Nephron progenitor cell (in vitro differentiated cells): ENCODE data around the gene SLC25A17.

ENCODE experiments used
- DNase-seq: peaks from one replicate; pipeline ENCODE4 v3.0.0; 2021
- H3K27ac Mint-ChIP-seq: 2 replicates; pipeline ENCODE4 v1.8.0; 2021; ENCODE audit warnings: mild to moderate bottlenecking, moderate library complexity, mixed read lengths
- H3K27me3 Mint-ChIP-seq: 2 replicates; pipeline ENCODE4 v1.8.0; 2021; ENCODE audit warnings: mild to moderate bottlenecking, low read depth, mixed read lengths; ENCODE audit not compliant: poor library complexity
- H3K36me3 Mint-ChIP-seq: 2 replicates; pipeline ENCODE4 v1.8.0; 2021; ENCODE audit warnings: low read depth, mixed read lengths
- H3K4me1 Mint-ChIP-seq: 2 replicates; pipeline ENCODE4 v1.8.0; 2021; ENCODE audit warnings: mixed read lengths
- H3K4me3 Mint-ChIP-seq: 2 replicates; pipeline ENCODE4 v1.8.0; 2021; ENCODE audit warnings: mild to moderate bottlenecking, moderate library complexity, mixed read lengths
- H3K9me3 Mint-ChIP-seq: 2 replicates; pipeline ENCODE4 v1.8.0; 2021; ENCODE audit warnings: mild to moderate bottlenecking, moderate library complexity, mixed read lengths
- CTCF ChIP-seq: fragments of 200-600 bp; sonication (generic); IDR thresholded peaks from 2 replicates; pipeline ENCODE4 v1.5.0; 2021; ENCODE audit warnings: antibody characterized with exemption

Gene SLC25A17

GRCh38 chr22:40823426-40823825 is 4.3 kb upstream of the SLC25A17 start:
- DNase-seq: no peak
- Mint-ChIP-seq H3K4me3 (no peak overlapping the region), H3K27ac (no peak overlapping the region), H3K4me1 (peaks cover 16% of the 10 kb centered on the region), H3K9me3 (no peaks in the 10 kb centered on the region), H3K27me3 (no peaks in the 10 kb centered on the region), H3K36me3 (peaks cover 38% of the 10 kb centered on the region)
- no peak for TF ChIP-seq CTCF

- Mint-ChIP-seq H3K9me3 (no peaks in the 10 kb centered on the region), H3K4me3 (peak overlapping the region; percentile 81), H3K36me3 (peaks cover 31% of the 10 kb centered on the region), H3K27me3 (no peaks in the 10 kb centered on the region), H3K4me1 (peaks cover 33% of the 10 kb centered on the region), H3K27ac (no peak overlapping the region)
- no peak for TF ChIP-seq CTCF
- DNase-seq: no peak
Observed at GRCh38 chr22:40819599-40820140, 524 bp upstream of the SLC25A17 start.

- H3K36me3 Mint-ChIP-seq: peaks cover 34% of the 10 kb centered on the region
- H3K9me3 Mint-ChIP-seq: no peaks in the 10 kb centered on the region
- H3K27ac Mint-ChIP-seq: peak overlapping the region; percentile 98
- peak overlapping the region; percentile 98 for H3K4me3 Mint-ChIP-seq
- no peaks in the 10 kb centered on the region for H3K27me3 Mint-ChIP-seq
- H3K4me1 Mint-ChIP-seq: peaks cover 39% of the 10 kb centered on the region
- no peak for TF ChIP-seq CTCF
- no peak for DNase-seq
Observed at GRCh38 chr22:40818192-40818746, 877 bp downstream of the SLC25A17 start.

GRCh38 chr22:40817737-40818136 is 1.4 kb downstream of the SLC25A17 start:
- H3K9me3 Mint-ChIP-seq: no peaks in the 10 kb centered on the region
- H3K27ac Mint-ChIP-seq: no peak overlapping the region

GRCh38 chr22:40813912-40814315 is 5.2 kb downstream of the SLC25A17 start:
- no peak for DNase-seq

More at GRCh38 chr22:40817737-40818136, 1.4 kb downstream of the SLC25A17 start:
- peaks cover 39% of the 10 kb centered on the region for H3K4me1 Mint-ChIP-seq
- TF ChIP-seq CTCF: no peak
- no peaks in the 10 kb centered on the region for H3K27me3 Mint-ChIP-seq
- H3K4me3 Mint-ChIP-seq: peak overlapping the region; percentile 98
- H3K36me3 Mint-ChIP-seq: peaks cover 29% of the 10 kb centered on the region
- no peak for DNase-seq

More at GRCh38 chr22:40813912-40814315, 5.2 kb downstream of the SLC25A17 start:
- H3K27ac Mint-ChIP-seq: no peak overlapping the region
- H3K36me3 Mint-ChIP-seq: peaks cover 29% of the 10 kb centered on the region
- no peaks in the 10 kb centered on the region for H3K9me3 Mint-ChIP-seq
- H3K4me1 Mint-ChIP-seq: peaks cover 28% of the 10 kb centered on the region
- TF ChIP-seq CTCF: no peak
- no peak overlapping the region for H3K4me3 Mint-ChIP-seq
- H3K27me3 Mint-ChIP-seq: no peaks in the 10 kb centered on the region
